Dedifferentiated amniotic fluid mesenchymal stem cell (primary cell): Measurements from ENCODE around the gene DLGAP1.
"Not testable (repeated sequence)": the region's sequence is repeated elsewhere in the genome, so short reads cannot be mapped to it uniquely, and the experiment has no call there.

ENCODE experiments used
- DNase-seq: peaks from one replicate; pipeline ENCODE4 v3.0.0-alpha.2; 2016; ENCODE audit errors: extremely low spot score

The DLGAP1 gene

GRCh38 chr18:3658529-3658928, 796.6 kb downstream of the DLGAP1 start:
- DNase-seq = no peak

GRCh38 chr18:3655254-3656050, 799.7 kb downstream of the DLGAP1 start:
- no peak for DNase-seq

GRCh38 chr18:3654442-3655253, 800.5 kb downstream of the DLGAP1 start:
- DNase-seq = no peak

GRCh38 chr18:3653851-3654441, 801.2 kb downstream of the DLGAP1 start:
- DNase-seq = no peak

GRCh38 chr18:3653263-3653850, 801.8 kb downstream of the DLGAP1 start:
- no peak for DNase-seq

GRCh38 chr18:3652380-3653262, 802.5 kb downstream of the DLGAP1 start:
- peak; percentile 94 for DNase-seq

- no peak for DNase-seq
Observed at GRCh38 chr18:3651266-3651665, 803.8 kb downstream of the DLGAP1 start.

- not testable (repeated sequence) for DNase-seq
Observed at GRCh38 chr18:3650521-3651042, 804.5 kb downstream of the DLGAP1 start.

GRCh38 chr18:3649633-3650426, 805.3 kb downstream of the DLGAP1 start:
- DNase-seq = peak; percentile 44

- no peak for DNase-seq
Observed at GRCh38 chr18:3649135-3649632, 805.9 kb downstream of the DLGAP1 start.

- DNase-seq = no peak
Observed at GRCh38 chr18:3648641-3649040, 806.5 kb downstream of the DLGAP1 start.

GRCh38 chr18:3648200-3648599, 806.9 kb downstream of the DLGAP1 start:
- no peak for DNase-seq

GRCh38 chr18:3647636-3648035, 807.5 kb downstream of the DLGAP1 start:
- no peak for DNase-seq

- no peak for DNase-seq
Observed at GRCh38 chr18:3645384-3646156, 809.5 kb downstream of the DLGAP1 start.

- DNase-seq = no peak
Observed at GRCh38 chr18:3634250-3634939, 820.7 kb downstream of the DLGAP1 start.

GRCh38 chr18:3631887-3632286, 823.2 kb downstream of the DLGAP1 start:
- no peak for DNase-seq

- no peak for DNase-seq
Observed at GRCh38 chr18:3626929-3627458, 828.1 kb downstream of the DLGAP1 start.

GRCh38 chr18:3625742-3626091, 829.4 kb downstream of the DLGAP1 start:
- DNase-seq = no peak
